Measurements from ENCODE around the gene FKBP15. TPM values are rescaled to one million over a fixed set of nuclear protein-coding genes. Genes with fewer than 3 reads are reported as not detected.

The FKBP15 gene
- total and polyA plus RNA-seq, 8 donors = 7.5 to 16.5 (median 10.0) TPM

- Histone ChIP-seq H3K9me3 (no peaks in the 10 kb centered on the region), H3K27ac (peak overlapping the region in 2 of 4 donors; percentile 14 to 42), H3K4me1 (peaks cover 16 to 27% (median 21%) of the 10 kb centered on the region in 3 donors), H3K36me3 (no peaks in the 10 kb centered on the region), H3K4me3 (peak overlapping the region in 1 of 4 donors; percentile 56), H3K27me3 (no peaks in the 10 kb centered on the region)
- WGBS, 2 donors = 67 to 72% methylated on average over 3 of the region's 3 CpGs
- ATAC-seq (no peak), FAIRE-seq (no peak), DNase-seq (no peak)
- intact Hi-C loops (cut with DNase I) = no loop called here
- TF ChIP-seq CTCF (IDR thresholded peaks at IDR 0.05) = no peak
Observed at GRCh38 chr9:113219186-113219936, 1.7 kb downstream of the FKBP15 start.

GRCh38 chr9:113216406-113216805, 4.7 kb downstream of the FKBP15 start:
- H3K27me3 ChIP-seq = no peaks in the 10 kb centered on the region
- ATAC-seq (no peak), DNase-seq (no peak), FAIRE-seq (no peak)
- 71 to 76% methylated on average over 3 of the region's 3 CpGs for WGBS, 2 donors
- H3K27ac ChIP-seq = no peak overlapping the region
- intact Hi-C loops (cut with DNase I) = no loop called here
- no peaks in the 10 kb centered on the region for H3K9me3 ChIP-seq
- no peaks in the 10 kb centered on the region for H3K36me3 ChIP-seq
- H3K4me1 ChIP-seq = peaks cover 13 to 17% (median 16%) of the 10 kb centered on the region in 3 donors
- TF ChIP-seq CTCF (IDR thresholded peaks at IDR 0.05) = no peak
- no peak overlapping the region for H3K4me3 ChIP-seq

- no peaks in the 10 kb centered on the region for H3K27me3 ChIP-seq
- peak in 2 of 4 donors; percentile 54 to 60 for ATAC-seq
- TF ChIP-seq CTCF (IDR thresholded peaks at IDR 0.05) = no peak
- FAIRE-seq = no peak
- 50 to 57% methylated on average over 3 of the region's 3 CpGs for WGBS, 2 donors
- H3K4me1 ChIP-seq = peaks cover 9 to 14% (median 11%) of the 10 kb centered on the region in 3 donors
- no peak for DNase-seq
- no peak overlapping the region for H3K27ac ChIP-seq
- no peaks in the 10 kb centered on the region for H3K36me3 ChIP-seq
- H3K9me3 ChIP-seq = no peaks in the 10 kb centered on the region
- H3K4me3 ChIP-seq = no peak overlapping the region
- intact Hi-C loops (cut with DNase I) = no loop called here
Observed at GRCh38 chr9:113215132-113215531, 5.9 kb downstream of the FKBP15 start.

DNA sequence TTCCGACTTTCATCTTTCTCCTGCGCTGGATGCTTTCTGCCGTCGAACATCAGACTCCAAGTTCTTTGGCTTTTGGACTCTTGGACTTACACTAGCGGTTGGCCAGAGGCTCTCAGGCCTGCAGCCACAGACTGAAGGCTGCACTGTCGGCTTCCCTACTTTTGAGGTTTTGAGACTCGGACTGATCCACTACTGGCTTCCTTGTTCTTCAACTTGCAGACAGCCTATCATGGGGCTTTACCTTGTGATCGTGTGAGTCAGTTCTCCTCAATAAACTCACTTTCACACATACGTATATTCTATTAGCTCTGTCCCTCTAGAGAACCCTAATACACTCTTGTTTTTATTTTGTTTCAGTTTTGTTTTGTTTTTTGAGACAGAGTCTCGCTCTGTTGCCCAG, 10.3 kb downstream of the FKBP15 start:
- no peak for TF ChIP-seq CTCF (IDR thresholded peaks at IDR 0.05)
- Histone ChIP-seq H3K36me3 (peaks cover 0 to 3% (median 0%) of the 10 kb centered on the region in 3 donors), H3K4me3 (no peak overlapping the region), H3K4me1 (peaks cover 0 to 5% (median 0%) of the 10 kb centered on the region in 3 donors), H3K27ac (no peak overlapping the region), H3K9me3 (no peaks in the 10 kb centered on the region), H3K27me3 (no peaks in the 10 kb centered on the region)
- WGBS, 2 donors = 93 to 94% methylated on average over 10 of the region's 10 CpGs
- intact Hi-C loops (cut with DNase I) = no loop called here
- ATAC-seq (no peak), DNase-seq (no peak), FAIRE-seq (no peak)

GRCh38 chr9:113205861-113206260, 15.2 kb downstream of the FKBP15 start:
- no peak for FAIRE-seq
- intact Hi-C loops (cut with DNase I) = no loop called here
- DNase-seq = no peak
- Histone ChIP-seq H3K36me3 (peaks cover 0 to 23% (median 5%) of the 10 kb centered on the region in 3 donors), H3K4me1 (no peaks in the 10 kb centered on the region), H3K4me3 (no peak overlapping the region), H3K27ac (no peak overlapping the region), H3K27me3 (no peaks in the 10 kb centered on the region), H3K9me3 (no peaks in the 10 kb centered on the region)
- no peak for ATAC-seq
- 96 to 100% methylated on average over 1 of the region's 1 CpG for WGBS, 2 donors
- no peak for TF ChIP-seq CTCF (IDR thresholded peaks at IDR 0.05)

All from pancreas (tissue), 10 donors.